Fibroblast of pulmonary artery (primary cell): ENCODE measurements around the gene CHTF8.

Source experiments
- DNase-seq: peaks from one replicate; pipeline ENCODE4 v3.0.0-alpha.2; 2010; ENCODE audit warnings: low read depth
- H3K4me3 ChIP-seq: replicated peaks from 2 replicates; pipeline ENCODE4 v1.5.1; 2011; ENCODE audit warnings: low read depth, mild to moderate bottlenecking, control low read depth, low read length, moderate library complexity
- CTCF ChIP-seq: IDR thresholded peaks from 2 replicates; pipeline ENCODE4 v1.5.1; 2011; ENCODE audit warnings: mild to moderate bottlenecking, control low read depth, low read length, inconsistent platforms; ENCODE audit errors: missing control alignments

Gene CHTF8

DNA sequence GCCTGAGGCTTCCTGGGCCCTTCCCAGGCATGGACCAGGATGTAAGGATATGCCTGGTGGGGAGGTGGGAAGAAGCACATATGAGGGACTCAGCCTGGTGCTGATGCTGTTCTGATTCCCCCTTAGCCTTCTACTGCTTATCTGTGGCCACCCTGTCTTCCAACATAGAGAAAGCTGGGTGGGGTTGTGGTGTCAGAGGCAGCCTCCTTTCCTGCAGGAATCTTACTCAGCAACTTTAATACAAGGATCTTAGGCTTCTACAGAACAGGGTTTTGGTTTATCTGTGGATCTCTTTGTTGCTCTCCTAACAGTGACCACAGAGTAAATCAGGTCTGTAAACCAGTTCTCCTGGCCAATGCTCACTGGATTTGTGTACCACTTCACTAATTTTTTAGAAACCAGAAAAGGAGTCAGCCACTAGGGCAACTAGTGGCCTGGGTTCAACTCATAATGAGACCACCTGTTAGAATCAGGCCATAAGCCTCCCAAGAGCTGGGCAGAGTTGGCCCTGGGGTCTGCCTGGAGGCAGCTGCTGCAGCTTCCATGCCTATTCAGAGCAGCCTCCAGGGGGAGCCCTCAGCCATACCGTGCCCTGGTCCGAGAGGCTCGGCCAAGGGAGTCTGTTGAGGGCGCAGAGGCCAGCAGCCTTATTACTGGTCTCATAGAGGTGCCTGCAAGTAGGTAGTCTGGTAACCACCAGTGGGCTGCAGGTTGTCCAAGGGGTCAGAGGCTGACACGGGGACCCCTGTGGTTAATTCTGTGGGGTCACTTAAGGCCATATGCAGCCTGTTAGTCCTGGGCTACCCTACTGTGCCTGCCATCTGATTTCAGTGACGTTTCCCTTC, 19.9 kb downstream of the CHTF8 start:
- TF ChIP-seq CTCF: peak; percentile 76
- H3K4me3 ChIP-seq: no peak overlapping the region
- DNase-seq: peak; percentile 52

DNA sequence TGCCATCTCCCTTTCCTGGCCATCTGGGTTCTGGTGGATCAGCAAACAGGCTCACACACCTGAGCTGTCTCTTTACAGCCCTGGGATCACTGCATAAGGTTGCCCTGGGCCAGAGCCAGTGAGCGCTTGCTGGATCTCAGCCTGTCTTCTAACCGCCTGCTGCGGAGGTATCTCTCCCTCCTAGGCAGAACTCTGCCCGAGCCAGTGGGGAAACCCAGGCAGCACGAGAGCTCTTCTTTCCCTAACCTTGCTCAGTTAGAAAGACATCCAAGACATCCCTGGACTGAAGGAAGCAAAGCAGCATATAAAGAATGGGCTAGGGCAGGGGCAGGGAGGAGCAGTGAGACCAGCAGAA, 20.5 kb downstream of the CHTF8 start:
- no peak for TF ChIP-seq CTCF
- no peak overlapping the region for H3K4me3 ChIP-seq
- DNase-seq: no peak

- TF ChIP-seq CTCF: no peak
- DNase-seq: no peak
- H3K4me3 ChIP-seq: no peak overlapping the region
These were observed 21.0 kb downstream of the CHTF8 start for GRCh38 chr16:69111216-69111875.

DNA sequence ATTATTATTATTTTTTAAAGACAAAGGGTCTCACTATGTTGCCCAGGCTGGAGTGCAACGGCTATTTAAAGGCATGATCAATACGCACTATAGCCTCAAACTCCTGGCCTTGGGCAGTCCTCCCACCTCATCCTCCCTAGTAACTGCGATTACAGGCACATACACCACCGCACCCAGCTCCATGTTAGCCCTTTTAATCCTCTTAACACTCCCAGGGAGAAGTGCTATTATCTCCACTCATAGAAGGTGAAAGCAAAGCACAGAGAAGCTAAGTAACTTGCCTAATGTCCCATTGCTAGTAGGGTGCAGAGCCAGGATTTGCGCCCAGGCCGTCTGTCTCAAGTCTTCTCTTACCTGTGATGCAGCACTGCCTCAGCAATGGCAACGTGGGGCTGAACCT, 22.0 kb downstream of the CHTF8 start:
- no peak for TF ChIP-seq CTCF
- no peak for DNase-seq
- no peak overlapping the region for H3K4me3 ChIP-seq

GRCh38 chr16:69109486-69110270, 22.7 kb downstream of the CHTF8 start:
- no peak for TF ChIP-seq CTCF
- H3K4me3 ChIP-seq: no peak overlapping the region
- DNase-seq: no peak

DNA sequence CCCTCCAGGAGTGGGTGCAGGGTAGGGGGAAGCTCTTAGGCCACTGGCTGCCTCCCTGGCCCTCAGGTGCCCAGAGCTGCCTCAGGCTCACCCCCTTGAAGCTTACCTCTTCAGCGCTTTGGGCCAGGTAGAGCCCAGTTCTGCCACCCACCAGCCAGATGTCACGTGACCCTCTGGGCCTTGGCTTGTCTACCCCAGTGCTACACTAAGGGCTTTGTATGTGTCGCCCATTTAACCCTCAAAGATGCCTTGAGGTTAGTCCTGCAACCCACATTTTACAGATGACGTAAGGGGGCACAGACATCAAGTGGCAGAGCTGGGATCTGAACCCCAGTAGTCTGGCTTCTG, 23.5 kb downstream of the CHTF8 start:
- no peak for TF ChIP-seq CTCF
- DNase-seq: no peak

More for the DNA sequence above, 23.5 kb downstream of the CHTF8 start:
- H3K4me3 ChIP-seq: no peak overlapping the region
